Activated T-helper 2 cell treated with anti-CD3 and anti-CD28 coated beads, Interferon-gamma antibody, Interleukin-2, Interleukin-4, amounts not matched to agents 10 μg/mL and 5 μg/mL and 100 μg/mL, durations not matched to agents 14 hours and 24 hours and 36 hours (primary cell): ENCODE measurements around the gene QDPR. TPM values are rescaled to one million over a fixed set of nuclear protein-coding genes. Genes with fewer than 3 reads are reported as not detected.
"Not testable (repeated sequence)": the region's sequence is repeated elsewhere in the genome, so short reads cannot be mapped to it uniquely, and the experiment has no call there.

Experiments
- DNase-seq: peaks from one replicate; pipeline ENCODE4 v3.0.0; 2021; ENCODE audit warnings: low spot score
- H3K27ac Mint-ChIP-seq: one replicate; pipeline ENCODE4 v1.8.0; 2021; ENCODE audit warnings: mixed read lengths
- H3K27me3 Mint-ChIP-seq: one replicate; pipeline ENCODE4 v1.8.0; 2021; ENCODE audit warnings: low read depth, mixed read lengths
- H3K36me3 Mint-ChIP-seq: one replicate; pipeline ENCODE4 v1.8.0; 2021; ENCODE audit warnings: low read depth, mixed read lengths
- H3K4me1 Mint-ChIP-seq: one replicate; pipeline ENCODE4 v1.8.0; 2021; ENCODE audit warnings: low read depth, mixed read lengths
- H3K4me3 Mint-ChIP-seq: one replicate; pipeline ENCODE4 v1.8.0; 2021; ENCODE audit warnings: low read depth, mild to moderate bottlenecking, moderate library complexity, mixed read lengths
- H3K9me3 Mint-ChIP-seq: one replicate; pipeline ENCODE4 v1.8.0; 2021; ENCODE audit warnings: mixed read lengths
- intact Hi-C: fragments of 100-400 bp; cut with micrococcal nuclease; formaldehyde crosslinking; loops from one replicate; pipeline ENCODE4 v1.15.1; 2023
- total RNA-seq: library from RNA; stranded (reverse); gene quantifications from 2 replicates; pipeline ENCODE4 v1.2.3, GENCODE V29; 2022

Gene QDPR
- total RNA-seq, 1 donor from 2014 or later, result 28.2 TPM

GRCh38 chr4:17476853-17477252 is 35.0 kb downstream of the QDPR start:
- no peak overlapping the region for H3K4me3 Mint-ChIP-seq
- intact Hi-C loops, result no loop called here
- H3K27me3 Mint-ChIP-seq, result no peaks in the 10 kb centered on the region
- DNase-seq, result no peak
- peaks cover 2% of the 10 kb centered on the region for H3K4me1 Mint-ChIP-seq
- no peaks in the 10 kb centered on the region for H3K36me3 Mint-ChIP-seq
- no peaks in the 10 kb centered on the region for H3K9me3 Mint-ChIP-seq
- no peak overlapping the region for H3K27ac Mint-ChIP-seq

- H3K9me3 Mint-ChIP-seq, result no peaks in the 10 kb centered on the region
- H3K27me3 Mint-ChIP-seq, result no peaks in the 10 kb centered on the region
- H3K4me1 Mint-ChIP-seq, result peaks cover 2% of the 10 kb centered on the region
- H3K36me3 Mint-ChIP-seq, result no peaks in the 10 kb centered on the region
- no peak overlapping the region for H3K4me3 Mint-ChIP-seq
- intact Hi-C loops, result no loop called here
- no peak for DNase-seq
- H3K27ac Mint-ChIP-seq, result no peak overlapping the region
Observed at GRCh38 chr4:17475481-17475880, 36.4 kb downstream of the QDPR start.

GRCh38 chr4:17469931-17470674 is 41.8 kb downstream of the QDPR start:
- H3K9me3 Mint-ChIP-seq, result no peaks in the 10 kb centered on the region
- peaks cover 2% of the 10 kb centered on the region for H3K4me1 Mint-ChIP-seq
- H3K36me3 Mint-ChIP-seq, result no peaks in the 10 kb centered on the region
- intact Hi-C loops, result loop anchor here (5.0 kb wide), 1 partner anchor 133 kb away; no protein-coding TSS in a partner anchor
- H3K4me3 Mint-ChIP-seq, result no peak overlapping the region
- no peak for DNase-seq
- no peaks in the 10 kb centered on the region for H3K27me3 Mint-ChIP-seq
- no peak overlapping the region for H3K27ac Mint-ChIP-seq

GRCh38 chr4:17468619-17469221 is 43.2 kb downstream of the QDPR start:
- intact Hi-C loops, result no loop called here
- H3K27ac Mint-ChIP-seq, result no peak overlapping the region
- H3K36me3 Mint-ChIP-seq, result no peaks in the 10 kb centered on the region
- no peak for DNase-seq
- H3K9me3 Mint-ChIP-seq, result no peaks in the 10 kb centered on the region
- no peaks in the 10 kb centered on the region for H3K27me3 Mint-ChIP-seq
- no peak overlapping the region for H3K4me3 Mint-ChIP-seq
- H3K4me1 Mint-ChIP-seq, result peaks cover 2% of the 10 kb centered on the region

- DNase-seq, result no peak
- Mint-ChIP-seq H3K9me3 (no peaks in the 10 kb centered on the region), H3K36me3 (no peaks in the 10 kb centered on the region), H3K27me3 (no peaks in the 10 kb centered on the region), H3K4me3 (no peak overlapping the region), H3K4me1 (no peaks in the 10 kb centered on the region), H3K27ac (no peak overlapping the region)
- intact Hi-C loops, result no loop called here
Observed at GRCh38 chr4:17463606-17464005, 48.3 kb downstream of the QDPR start.

- H3K4me3 Mint-ChIP-seq, result no peak overlapping the region
- no peak overlapping the region for H3K27ac Mint-ChIP-seq
- H3K4me1 Mint-ChIP-seq, result peaks cover 6% of the 10 kb centered on the region
- no peaks in the 10 kb centered on the region for H3K36me3 Mint-ChIP-seq
- intact Hi-C loops, result no loop called here
- H3K27me3 Mint-ChIP-seq, result peaks cover 5% of the 10 kb centered on the region
- DNase-seq, result no peak
- no peaks in the 10 kb centered on the region for H3K9me3 Mint-ChIP-seq
Observed at GRCh38 chr4:17450269-17450804, 61.6 kb downstream of the QDPR start.

GRCh38 chr4:17448689-17449088 is 63.2 kb downstream of the QDPR start:
- Mint-ChIP-seq H3K9me3 (no peaks in the 10 kb centered on the region), H3K36me3 (no peaks in the 10 kb centered on the region), H3K4me1 (peaks cover 6% of the 10 kb centered on the region), H3K27ac (no peak overlapping the region), H3K27me3 (peaks cover 5% of the 10 kb centered on the region), H3K4me3 (no peak overlapping the region)
- no peak for DNase-seq
- intact Hi-C loops, result loop anchor here (10.0 kb wide), 1 partner anchor 654 kb away; no protein-coding TSS in a partner anchor

- no peak overlapping the region for H3K27ac Mint-ChIP-seq
- H3K36me3 Mint-ChIP-seq, result no peaks in the 10 kb centered on the region
- DNase-seq, result peak; percentile 26
- intact Hi-C loops, result loop anchor here (1.0 to 10.0 kb wide), 3 partner anchors 100 to 653 kb away; no protein-coding TSS in a partner anchor
- peaks cover 5% of the 10 kb centered on the region for H3K27me3 Mint-ChIP-seq
- no peak overlapping the region for H3K4me3 Mint-ChIP-seq
- H3K9me3 Mint-ChIP-seq, result no peaks in the 10 kb centered on the region
- peaks cover 6% of the 10 kb centered on the region for H3K4me1 Mint-ChIP-seq
Observed at GRCh38 chr4:17447675-17448298, 64.1 kb downstream of the QDPR start.

- peaks cover 6% of the 10 kb centered on the region for H3K4me1 Mint-ChIP-seq
- no peak overlapping the region for H3K27ac Mint-ChIP-seq
- no peak for DNase-seq
- no peaks in the 10 kb centered on the region for H3K9me3 Mint-ChIP-seq
- intact Hi-C loops, result loop anchor here (1.0 to 10.0 kb wide), 3 partner anchors 100 to 652 kb away; no protein-coding TSS in a partner anchor
- no peaks in the 10 kb centered on the region for H3K36me3 Mint-ChIP-seq
- peaks cover 5% of the 10 kb centered on the region for H3K27me3 Mint-ChIP-seq
- no peak overlapping the region for H3K4me3 Mint-ChIP-seq
Observed at GRCh38 chr4:17447056-17447455, 64.8 kb downstream of the QDPR start.

- intact Hi-C loops, result loop anchor here (10.0 kb wide), 1 partner anchor 648 kb away; no protein-coding TSS in a partner anchor
- not testable (repeated sequence) for H3K4me3 Mint-ChIP-seq, DNase-seq, H3K9me3 Mint-ChIP-seq, H3K4me1 Mint-ChIP-seq, H3K27ac Mint-ChIP-seq, H3K27me3 Mint-ChIP-seq, H3K36me3 Mint-ChIP-seq
Observed at GRCh38 chr4:17442477-17442876, 69.4 kb downstream of the QDPR start.

GRCh38 chr4:17437396-17437795 is 74.5 kb downstream of the QDPR start:
- Mint-ChIP-seq H3K27me3 (no peaks in the 10 kb centered on the region), H3K4me3 (no peak overlapping the region), H3K9me3 (peaks cover 2% of the 10 kb centered on the region), H3K27ac (no peak overlapping the region), H3K4me1 (no peaks in the 10 kb centered on the region), H3K36me3 (no peaks in the 10 kb centered on the region)
- intact Hi-C loops, result no loop called here
- DNase-seq, result no peak

- H3K9me3 Mint-ChIP-seq, result peaks cover 2% of the 10 kb centered on the region
- intact Hi-C loops, result no loop called here
- no peak overlapping the region for H3K27ac Mint-ChIP-seq
- no peak overlapping the region for H3K4me3 Mint-ChIP-seq
- no peak for DNase-seq
- H3K27me3 Mint-ChIP-seq, result no peaks in the 10 kb centered on the region
- no peaks in the 10 kb centered on the region for H3K36me3 Mint-ChIP-seq
- H3K4me1 Mint-ChIP-seq, result no peaks in the 10 kb centered on the region
Observed at GRCh38 chr4:17436750-17437090, 75.2 kb downstream of the QDPR start.
